Lower lobe of right lung (tissue), 2 donors: ENCODE results near the gene SUPT5H. TPM values are rescaled to one million over a fixed set of nuclear protein-coding genes. Genes with fewer than 3 reads are reported as not detected.

Source experiments
- ATAC-seq, 2 donors: fragments of 200-7000 bp; cut with Tn5 transposase; one replicate each; pipeline ENCODE4 v1.9.1; 2020 to 2022; ENCODE audit warnings: mild to moderate bottlenecking in 2 of 2, moderate library complexity in 2 of 2
- DNase-seq: peaks from one replicate; pipeline ENCODE4 v3.0.0-alpha.2; 2020
- H3K27ac ChIP-seq: fragments of 200-600 bp; one replicate; pipeline ENCODE4 v1.8.0; 2022
- H3K27me3 ChIP-seq: fragments of 200-600 bp; one replicate; pipeline ENCODE4 v1.8.0; 2022; ENCODE audit warnings: low read depth
- H3K36me3 ChIP-seq: fragments of 200-600 bp; one replicate; pipeline ENCODE4 v1.8.0; 2022; ENCODE audit warnings: mild to moderate bottlenecking
- H3K4me1 ChIP-seq: fragments of 200-600 bp; one replicate; pipeline ENCODE4 v1.8.0; 2022
- H3K4me3 ChIP-seq: fragments of 200-600 bp; one replicate; pipeline ENCODE4 v1.8.0; 2022; ENCODE audit warnings: mild to moderate bottlenecking
- H3K9me3 ChIP-seq: fragments of 200-600 bp; one replicate; pipeline ENCODE4 v1.8.0; 2022
- CTCF ChIP-seq: fragments of 200-600 bp; IDR thresholded peaks from one replicate; pipeline ENCODE4 v1.8.0; 2022; ENCODE audit warnings: antibody characterized with exemption, mild to moderate bottlenecking
- intact Hi-C: fragments of 100-400 bp; cut with DNase I; formaldehyde crosslinking; loops from one replicate; pipeline ENCODE4 v1.11.0; 2022
- total RNA-seq: library from RNA; stranded (reverse); fragmentation: NEBNext Ultra II Directional; extraction: Animal tissue kit (Norgen Biotek cat#: 25700); gene quantifications from one replicate; pipeline ENCODE4 v1.2.1, GENCODE V29; 2021
- donor health status: DM: no; HTN: yes; CAD: no; lungs with severe emphysema.

Gene SUPT5H
- total RNA-seq, 1 donor from 2014 or later = 108 TPM

- Histone ChIP-seq H3K4me3 (peak overlapping the region; percentile 97), H3K36me3 (peaks cover 16% of the 10 kb centered on the region), H3K27ac (peak overlapping the region; percentile 100), H3K4me1 (peaks cover 36% of the 10 kb centered on the region), H3K27me3 (no peaks in the 10 kb centered on the region), H3K9me3 (no peaks in the 10 kb centered on the region)
- no peak for TF ChIP-seq CTCF
- intact Hi-C loops = no loop called here
- ATAC-seq (no peak), DNase-seq (no peak)
These were observed 36.8 kb upstream of the SUPT5H start for GRCh38 chr19:39408392-39409207.

GRCh38 chr19:39409208-39410016, 36.0 kb upstream of the SUPT5H start:
- DNase-seq = peak; percentile 96
- no peaks in the 10 kb centered on the region for H3K9me3 ChIP-seq
- peak overlapping the region; percentile 100 for H3K27ac ChIP-seq
- no peaks in the 10 kb centered on the region for H3K27me3 ChIP-seq
- peak overlapping the region; percentile 97 for H3K4me3 ChIP-seq
- intact Hi-C loops = no loop called here
- TF ChIP-seq CTCF = no peak
- peaks cover 39% of the 10 kb centered on the region for H3K4me1 ChIP-seq
- peak; percentile 21 to 46 for ATAC-seq
- H3K36me3 ChIP-seq = peaks cover 16% of the 10 kb centered on the region

- DNase-seq (peak; percentile 90), ATAC-seq (peak; percentile 23 to 36)
- Histone ChIP-seq H3K27ac (peak overlapping the region; percentile 100), H3K4me3 (peak overlapping the region; percentile 97), H3K4me1 (peaks cover 39% of the 10 kb centered on the region), H3K36me3 (peaks cover 16% of the 10 kb centered on the region), H3K9me3 (no peaks in the 10 kb centered on the region), H3K27me3 (no peaks in the 10 kb centered on the region)
- TF ChIP-seq CTCF = no peak
- intact Hi-C loops = no loop called here
These were observed 35.2 kb upstream of the SUPT5H start for GRCh38 chr19:39410017-39410830.

GRCh38 chr19:39410831-39411080, 34.6 kb upstream of the SUPT5H start:
- DNase-seq (no peak), ATAC-seq (no peak)
- Histone ChIP-seq H3K4me3 (peak overlapping the region; percentile 97), H3K27ac (peak overlapping the region; percentile 100), H3K9me3 (no peaks in the 10 kb centered on the region), H3K27me3 (no peaks in the 10 kb centered on the region), H3K36me3 (peaks cover 16% of the 10 kb centered on the region), H3K4me1 (peaks cover 34% of the 10 kb centered on the region)
- TF ChIP-seq CTCF = no peak
- intact Hi-C loops = no loop called here

- Histone ChIP-seq H3K4me3 (peak overlapping the region; percentile 97), H3K4me1 (peaks cover 31% of the 10 kb centered on the region), H3K9me3 (no peaks in the 10 kb centered on the region), H3K27me3 (no peaks in the 10 kb centered on the region), H3K36me3 (peaks cover 16% of the 10 kb centered on the region), H3K27ac (peak overlapping the region; percentile 100)
- ATAC-seq = peak in 1 of 2 donors; percentile 1
- intact Hi-C loops = no loop called here
- no peak for DNase-seq
- no peak for TF ChIP-seq CTCF
These were observed 34.1 kb upstream of the SUPT5H start for GRCh38 chr19:39411081-39411831.
